Sigmoid colon (tissue), 4 donors: ENCODE data around the gene VAC14.

Source experiments
- EP300 ChIP-seq, 4 donors: sonication (generic); formaldehyde crosslinking; IDR thresholded peaks; one replicate each; pipeline ENCODE4 v1.6.1; 2017; ENCODE audit warnings: antibody characterized with exemption in 4 of 4
- POLR2A ChIP-seq, 2 donors: fragments of 450-650 bp; IDR thresholded peaks; one replicate each; pipeline ENCODE4 v1.6.1; 2016; ENCODE audit warnings: antibody characterized with exemption in 2 of 2, mild to moderate bottlenecking in 2 of 2, moderate library complexity in 2 of 2
- POLR2AphosphoS5 ChIP-seq, 4 donors: sonication (generic); formaldehyde crosslinking; IDR thresholded peaks; one replicate each; pipeline ENCODE4 v1.6.1; 2017; ENCODE audit warnings: antibody characterized with exemption in 4 of 4
- TF ChIP-seq, protein P1 (sequence below), 4 experiments: fragments of 450-650 bp in 3 of 4; fragments of 200-600 bp in 1 of 4; IDR thresholded peaks; one replicate each; pipeline ENCODE4 v1.5.1; 2016 to 2019; ENCODE audit warnings: antibody characterized with exemption in 4 of 4, mild to moderate bottlenecking in 3 of 4, moderate library complexity in 2 of 4

DNA sequence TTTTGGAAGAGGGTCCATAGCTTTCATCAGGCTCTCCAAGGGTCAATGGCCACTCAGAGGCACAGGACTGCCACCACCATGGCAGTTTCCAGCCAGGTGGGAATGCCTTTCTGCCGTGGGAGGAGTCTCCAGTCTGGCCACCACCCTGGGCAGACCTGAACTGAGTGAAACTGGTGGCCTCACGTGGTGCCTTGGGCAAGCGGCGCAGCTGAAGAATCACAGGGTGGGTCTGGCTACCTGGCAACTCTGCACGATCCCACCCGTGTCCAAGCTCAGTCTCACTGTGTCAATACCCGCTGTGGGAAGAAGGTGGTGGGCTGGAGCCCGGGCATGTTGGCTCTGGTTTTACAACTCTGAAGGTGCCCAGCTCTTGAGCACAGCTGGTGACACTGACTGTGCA, 31.8 kb downstream of the VAC14 start:
- TF ChIP-seq, protein P1, sequence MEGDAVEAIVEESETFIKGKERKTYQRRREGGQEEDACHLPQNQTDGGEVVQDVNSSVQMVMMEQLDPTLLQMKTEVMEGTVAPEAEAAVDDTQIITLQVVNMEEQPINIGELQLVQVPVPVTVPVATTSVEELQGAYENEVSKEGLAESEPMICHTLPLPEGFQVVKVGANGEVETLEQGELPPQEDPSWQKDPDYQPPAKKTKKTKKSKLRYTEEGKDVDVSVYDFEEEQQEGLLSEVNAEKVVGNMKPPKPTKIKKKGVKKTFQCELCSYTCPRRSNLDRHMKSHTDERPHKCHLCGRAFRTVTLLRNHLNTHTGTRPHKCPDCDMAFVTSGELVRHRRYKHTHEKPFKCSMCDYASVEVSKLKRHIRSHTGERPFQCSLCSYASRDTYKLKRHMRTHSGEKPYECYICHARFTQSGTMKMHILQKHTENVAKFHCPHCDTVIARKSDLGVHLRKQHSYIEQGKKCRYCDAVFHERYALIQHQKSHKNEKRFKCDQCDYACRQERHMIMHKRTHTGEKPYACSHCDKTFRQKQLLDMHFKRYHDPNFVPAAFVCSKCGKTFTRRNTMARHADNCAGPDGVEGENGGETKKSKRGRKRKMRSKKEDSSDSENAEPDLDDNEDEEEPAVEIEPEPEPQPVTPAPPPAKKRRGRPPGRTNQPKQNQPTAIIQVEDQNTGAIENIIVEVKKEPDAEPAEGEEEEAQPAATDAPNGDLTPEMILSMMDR (IDR thresholded peaks at IDR 0.05): no peak
- TF ChIP-seq POLR2A (IDR thresholded peaks at IDR 0.05) (no peak), POLR2AphosphoS5 (IDR thresholded peaks at IDR 0.05) (no peak), EP300 (IDR thresholded peaks at IDR 0.05) (no peak)
